HEK293 (cell line): Measurements from ENCODE around the gene RTL9.

Source experiments
- HIC1 ChIP-seq: fragments of 450-650 bp; formaldehyde crosslinking; IDR thresholded peaks from 2 replicates; pipeline ENCODE4 v1.5.1; 2016; ENCODE audit warnings: missing biosample characterization, missing genetic modification characterization
- KLF7 ChIP-seq: fragments of 450-650 bp; formaldehyde crosslinking; IDR thresholded peaks from 2 replicates; pipeline ENCODE4 v1.5.1; 2016; ENCODE audit warnings: missing biosample characterization, missing genetic modification characterization, borderline replicate concordance
- MEIS1 ChIP-seq: sonication (generic); formaldehyde crosslinking; IDR thresholded peaks from 2 replicates; pipeline ENCODE4 v1.8.1; 2022; ENCODE audit warnings: missing genetic modification reagents, mild to moderate bottlenecking, borderline replicate concordance
- PRDM10 ChIP-seq: fragments of 450-650 bp; formaldehyde crosslinking; IDR thresholded peaks from 2 replicates; pipeline ENCODE4 v1.5.1; 2016; ENCODE audit warnings: missing biosample characterization, missing genetic modification characterization
- RBAK ChIP-seq: fragments of 450-650 bp; formaldehyde crosslinking; IDR thresholded peaks from 2 replicates; pipeline ENCODE4 v1.5.1; 2016; ENCODE audit warnings: missing biosample characterization, missing genetic modification characterization
- REPIN1 ChIP-seq: fragments of 450-650 bp; formaldehyde crosslinking; IDR thresholded peaks from 2 replicates; pipeline ENCODE4 v1.5.1; 2017; ENCODE audit warnings: missing biosample characterization, missing genetic modification characterization, low read depth
- ZBTB11 ChIP-seq: fragments of 450-650 bp; formaldehyde crosslinking; conservative IDR thresholded peaks from 2 replicates; pipeline ENCODE4 v1.5.1; 2016; ENCODE audit warnings: low read depth, missing biosample characterization, missing genetic modification characterization
- ZBTB48 ChIP-seq: fragments of 450-650 bp; formaldehyde crosslinking; IDR thresholded peaks from 2 replicates; pipeline ENCODE4 v1.5.1; 2016; ENCODE audit warnings: missing biosample characterization, missing genetic modification characterization
- ZNF140 ChIP-seq: fragments of 450-650 bp; formaldehyde crosslinking; IDR thresholded peaks from 2 replicates; pipeline ENCODE4 v1.5.1; 2016; ENCODE audit warnings: missing biosample characterization, missing genetic modification characterization
- ZNF214 ChIP-seq: fragments of 450-650 bp; formaldehyde crosslinking; IDR thresholded peaks from 2 replicates; pipeline ENCODE4 v1.5.1; 2017; ENCODE audit warnings: missing biosample characterization, mild to moderate bottlenecking, missing genetic modification characterization, borderline replicate concordance
- ZNF449 ChIP-seq: fragments of 450-650 bp; formaldehyde crosslinking; IDR thresholded peaks from 2 replicates; pipeline ENCODE4 v1.5.1; 2017; ENCODE audit warnings: missing biosample characterization, mild to moderate bottlenecking, missing genetic modification characterization, moderate library complexity
- ZNF513 ChIP-seq: fragments of 450-650 bp; IDR thresholded peaks from 2 replicates; pipeline ENCODE4 v1.5.1; 2018; ENCODE audit warnings: missing biosample characterization, missing genetic modification characterization
- ZNF518A ChIP-seq: fragments of 450-650 bp; formaldehyde crosslinking; conservative IDR thresholded peaks from 2 replicates; pipeline ENCODE4 v1.5.1; 2016; ENCODE audit warnings: low read depth, missing biosample characterization, missing genetic modification characterization
- ZNF596 ChIP-seq: fragments of 450-650 bp; IDR thresholded peaks from 2 replicates; pipeline ENCODE4 v1.5.0; 2018; ENCODE audit warnings: missing biosample characterization, mild to moderate bottlenecking, missing genetic modification characterization, moderate library complexity
- ZNF610 ChIP-seq: fragments of 450-650 bp; formaldehyde crosslinking; IDR thresholded peaks from 2 replicates; pipeline ENCODE4 v1.5.1; 2016; ENCODE audit warnings: missing biosample characterization, missing genetic modification characterization, borderline replicate concordance
- ZNF660 ChIP-seq: fragments of 450-650 bp; IDR thresholded peaks from 2 replicates; pipeline ENCODE4 v1.5.1; 2018; ENCODE audit warnings: missing biosample characterization, mild to moderate bottlenecking, missing genetic modification characterization
- ZNF704 ChIP-seq: fragments of 450-650 bp; formaldehyde crosslinking; IDR thresholded peaks from 2 replicates; pipeline ENCODE4 v1.5.1; 2016; ENCODE audit warnings: missing biosample characterization, missing genetic modification characterization
- ZNF707 ChIP-seq: fragments of 450-650 bp; formaldehyde crosslinking; IDR thresholded peaks from 2 replicates; pipeline ENCODE4 v1.5.1; 2016; ENCODE audit warnings: missing biosample characterization, missing genetic modification characterization
- ZNF776 ChIP-seq: fragments of 450-650 bp; formaldehyde crosslinking; IDR thresholded peaks from 2 replicates; pipeline ENCODE4 v1.5.0; 2017; ENCODE audit warnings: missing biosample characterization, missing genetic modification characterization, borderline replicate concordance
- ZXDB ChIP-seq: fragments of 450-650 bp; formaldehyde crosslinking; IDR thresholded peaks from 2 replicates; pipeline ENCODE4 v1.5.1; 2016; ENCODE audit warnings: missing biosample characterization, missing genetic modification characterization

The RTL9 gene

GRCh38 chrX:110322603-110323002 is 36.0 kb upstream of the RTL9 start (continued):
- TF ChIP-seq ZNF449: no peak
- TF ChIP-seq ZNF660: 0 out of 2 replicates have a peak, but pooled peaks have one; percentile 71
- TF ChIP-seq ZXDB (tag by site-specific recombination): peak; percentile 35; the same call in 1 of the 2 replicates
- TF ChIP-seq HIC1 (tag by site-specific recombination): peak; percentile 53; the same call in 1 of the 2 replicates
- TF ChIP-seq RBAK (tag by site-specific recombination): no peak
- no peak for TF ChIP-seq ZBTB48 (tag by site-specific recombination)
- no peak for TF ChIP-seq REPIN1
- TF ChIP-seq ZNF513 (tag by site-specific recombination): no peak
- no peak for TF ChIP-seq MEIS1 (CRISPR knock-in tag)
- TF ChIP-seq ZBTB11 (tag by site-specific recombination): no peak
- no peak for TF ChIP-seq PRDM10 (tag by site-specific recombination)
- TF ChIP-seq ZNF214: no peak
- no peak for TF ChIP-seq ZNF704
- TF ChIP-seq ZNF707 (tag by site-specific recombination): no peak
- TF ChIP-seq ZNF610: no peak
- no peak for TF ChIP-seq ZNF776 (tag by site-specific recombination)
- no peak for TF ChIP-seq KLF7 (tag by site-specific recombination)
- TF ChIP-seq ZNF140 (tag by site-specific recombination): no peak
- no peak for TF ChIP-seq ZNF518A (tag by site-specific recombination)
- TF ChIP-seq ZNF596 (tag by site-specific recombination): peak; percentile 42; the same call in 1 of the 2 replicates
